Neural cell (in vitro differentiated cells): ENCODE measurements around the gene CNNM1. TPM values are rescaled to one million over a fixed set of nuclear protein-coding genes. Genes with fewer than 3 reads are reported as not detected.

Experiments
- H2AFZ ChIP-seq: fragments of 200-600, 300-800 bp; sonication (generic), shearing (Covaris generic); 2 replicates; pipeline ENCODE4 v1.6.0; 2014; ENCODE audit warnings: low read depth, mild to moderate bottlenecking, antibody characterized with exemption, low read length, moderate library complexity
- H3F3A ChIP-seq: fragments of 200-600 bp; shearing (Covaris generic); 2 replicates; pipeline ENCODE4 v1.6.1; 2016; ENCODE audit warnings: mild to moderate bottlenecking, moderate library complexity, mixed read lengths, antibody characterized with exemption, low read length; ENCODE audit not compliant: insufficient read depth, poor library complexity, severe bottlenecking
- H3K27ac ChIP-seq: fragments of 200-600, 300-800 bp; sonication (generic), shearing (Covaris generic); 2 replicates; pipeline ENCODE4 v1.5.1; 2014; ENCODE audit warnings: mild to moderate bottlenecking, low read length, moderate library complexity
- H3K27me3 ChIP-seq: fragments of 300-800, 200-600 bp; sonication (generic), shearing (Covaris generic); 2 replicates; pipeline ENCODE4 v1.6.0; 2014; ENCODE audit warnings: mild to moderate bottlenecking, low read depth, low read length, moderate library complexity; ENCODE audit not compliant: insufficient read depth
- H3K36me3 ChIP-seq: fragments of 300-800, 200-600 bp; sonication (generic), shearing (Covaris generic); 2 replicates; pipeline ENCODE4 v1.5.1; 2014; ENCODE audit warnings: mild to moderate bottlenecking, antibody characterized with exemption, low read length, moderate library complexity; ENCODE audit not compliant: insufficient read depth
- H3K4me2 ChIP-seq: fragments of 300-800, 200-600 bp; sonication (generic), shearing (Covaris generic); 2 replicates; pipeline ENCODE4 v1.6.0; 2014; ENCODE audit warnings: mild to moderate bottlenecking, low read length
- H3K4me3 ChIP-seq: fragments of 300-800, 200-600 bp; sonication (generic), shearing (Covaris generic); 2 replicates; pipeline ENCODE4 v1.5.1; 2014; ENCODE audit warnings: mild to moderate bottlenecking, low read length, moderate library complexity
- H3K79me2 ChIP-seq: fragments of 200-600 bp; shearing (Covaris generic); replicated peaks from 2 replicates; pipeline ENCODE4 v1.6.0; 2014; ENCODE audit warnings: mild to moderate bottlenecking, low read length, moderate library complexity; ENCODE audit not compliant: insufficient read depth
- H3K9ac ChIP-seq: fragments of 300-800, 200-600 bp; sonication (generic), shearing (Covaris generic); 2 replicates; pipeline ENCODE4 v1.6.1; 2016; ENCODE audit warnings: mild to moderate bottlenecking, low read length, mixed read lengths
- H3K9me2 ChIP-seq: fragments of 200-600 bp; shearing (Covaris generic); 2 replicates; pipeline ENCODE4 v1.6.1; 2016; ENCODE audit warnings: mild to moderate bottlenecking, low read length, mixed read lengths; ENCODE audit not compliant: insufficient read depth
- H3K9me3 ChIP-seq: fragments of 200-600, 300-800 bp; sonication (generic), shearing (Covaris generic); 2 replicates; pipeline ENCODE4 v1.6.1; 2016; ENCODE audit warnings: mild to moderate bottlenecking, mixed run types, low read length, moderate library complexity, mixed read lengths
- H4K20me1 ChIP-seq: fragments of 200-600 bp; shearing (Covaris generic); 2 replicates; pipeline ENCODE4 v1.6.1; 2016; ENCODE audit warnings: mild to moderate bottlenecking, mixed run types; ENCODE audit not compliant: insufficient read depth
- EP300 ChIP-seq: fragments of 450-650 bp; conservative IDR thresholded peaks from 2 replicates; pipeline ENCODE4 v1.6.1; 2014; ENCODE audit warnings: antibody characterized with exemption, mild to moderate bottlenecking, moderate library complexity; ENCODE audit not compliant: poor library complexity, severe bottlenecking
- EZH2 ChIP-seq: fragments of 200-600, 300-800 bp; shearing (Covaris generic), sonication (generic); IDR thresholded peaks from 2 replicates; pipeline ENCODE4 v1.6.1; 2014; ENCODE audit warnings: antibody characterized with exemption, low read length, borderline replicate concordance, mild to moderate bottlenecking; ENCODE audit not compliant: insufficient read depth, poor library complexity, severe bottlenecking
- MXI1 ChIP-seq: fragments of 450-650 bp; conservative IDR thresholded peaks from 2 replicates; pipeline ENCODE4 v1.6.1; 2014; ENCODE audit warnings: antibody characterized with exemption, mild to moderate bottlenecking; ENCODE audit not compliant: poor library complexity, severe bottlenecking
- POLR2AphosphoS5 ChIP-seq: IDR thresholded peaks from 2 replicates; pipeline ENCODE4 v1.6.1; 2012
- RAD21 ChIP-seq: fragments of 450-650 bp; conservative IDR thresholded peaks from 2 replicates; pipeline ENCODE4 v1.6.1; 2014; ENCODE audit warnings: antibody characterized with exemption, mild to moderate bottlenecking, moderate library complexity
- SMC3 ChIP-seq: fragments of 450-650 bp; conservative IDR thresholded peaks from 2 replicates; pipeline ENCODE4 v1.6.1; 2014; ENCODE audit warnings: antibody characterized with exemption, mild to moderate bottlenecking, moderate library complexity; ENCODE audit not compliant: poor library complexity
- TAF1 ChIP-seq: IDR thresholded peaks from 2 replicates; pipeline ENCODE4 v1.6.1; 2012; ENCODE audit warnings: low read depth
- polyA plus RNA-seq: library from polyadenylated mRNA; depleted of rRNA; stranded (reverse); fragments of >200 nt; gene quantifications from 2 replicates; pipeline ENCODE4 v1.2.3, GENCODE V29; 2014
- TF ChIP-seq, protein P1 (sequence below): fragments of 450-650 bp; IDR thresholded peaks from 2 replicates; pipeline ENCODE4 v1.5.1; 2014; ENCODE audit warnings: antibody characterized with exemption, mild to moderate bottlenecking, moderate library complexity; ENCODE audit not compliant: poor library complexity, severe bottlenecking
- TF ChIP-seq, protein P2 (sequence below): IDR thresholded peaks from 2 replicates; pipeline ENCODE4 v1.6.1; 2012; ENCODE audit warnings: borderline replicate concordance

The CNNM1 gene
- polyA plus RNA-seq, 1 donor from 2014 or later: 1.5 TPM

- Histone ChIP-seq H3K27me3 (no peaks in the 10 kb centered on the region), H3K9me2 (no peaks in the 10 kb centered on the region)
- no peak for TF ChIP-seq MXI1
- TF ChIP-seq, protein P1, sequence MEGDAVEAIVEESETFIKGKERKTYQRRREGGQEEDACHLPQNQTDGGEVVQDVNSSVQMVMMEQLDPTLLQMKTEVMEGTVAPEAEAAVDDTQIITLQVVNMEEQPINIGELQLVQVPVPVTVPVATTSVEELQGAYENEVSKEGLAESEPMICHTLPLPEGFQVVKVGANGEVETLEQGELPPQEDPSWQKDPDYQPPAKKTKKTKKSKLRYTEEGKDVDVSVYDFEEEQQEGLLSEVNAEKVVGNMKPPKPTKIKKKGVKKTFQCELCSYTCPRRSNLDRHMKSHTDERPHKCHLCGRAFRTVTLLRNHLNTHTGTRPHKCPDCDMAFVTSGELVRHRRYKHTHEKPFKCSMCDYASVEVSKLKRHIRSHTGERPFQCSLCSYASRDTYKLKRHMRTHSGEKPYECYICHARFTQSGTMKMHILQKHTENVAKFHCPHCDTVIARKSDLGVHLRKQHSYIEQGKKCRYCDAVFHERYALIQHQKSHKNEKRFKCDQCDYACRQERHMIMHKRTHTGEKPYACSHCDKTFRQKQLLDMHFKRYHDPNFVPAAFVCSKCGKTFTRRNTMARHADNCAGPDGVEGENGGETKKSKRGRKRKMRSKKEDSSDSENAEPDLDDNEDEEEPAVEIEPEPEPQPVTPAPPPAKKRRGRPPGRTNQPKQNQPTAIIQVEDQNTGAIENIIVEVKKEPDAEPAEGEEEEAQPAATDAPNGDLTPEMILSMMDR: no peak
- TF ChIP-seq RAD21: no peak
- TF ChIP-seq, protein P2, sequence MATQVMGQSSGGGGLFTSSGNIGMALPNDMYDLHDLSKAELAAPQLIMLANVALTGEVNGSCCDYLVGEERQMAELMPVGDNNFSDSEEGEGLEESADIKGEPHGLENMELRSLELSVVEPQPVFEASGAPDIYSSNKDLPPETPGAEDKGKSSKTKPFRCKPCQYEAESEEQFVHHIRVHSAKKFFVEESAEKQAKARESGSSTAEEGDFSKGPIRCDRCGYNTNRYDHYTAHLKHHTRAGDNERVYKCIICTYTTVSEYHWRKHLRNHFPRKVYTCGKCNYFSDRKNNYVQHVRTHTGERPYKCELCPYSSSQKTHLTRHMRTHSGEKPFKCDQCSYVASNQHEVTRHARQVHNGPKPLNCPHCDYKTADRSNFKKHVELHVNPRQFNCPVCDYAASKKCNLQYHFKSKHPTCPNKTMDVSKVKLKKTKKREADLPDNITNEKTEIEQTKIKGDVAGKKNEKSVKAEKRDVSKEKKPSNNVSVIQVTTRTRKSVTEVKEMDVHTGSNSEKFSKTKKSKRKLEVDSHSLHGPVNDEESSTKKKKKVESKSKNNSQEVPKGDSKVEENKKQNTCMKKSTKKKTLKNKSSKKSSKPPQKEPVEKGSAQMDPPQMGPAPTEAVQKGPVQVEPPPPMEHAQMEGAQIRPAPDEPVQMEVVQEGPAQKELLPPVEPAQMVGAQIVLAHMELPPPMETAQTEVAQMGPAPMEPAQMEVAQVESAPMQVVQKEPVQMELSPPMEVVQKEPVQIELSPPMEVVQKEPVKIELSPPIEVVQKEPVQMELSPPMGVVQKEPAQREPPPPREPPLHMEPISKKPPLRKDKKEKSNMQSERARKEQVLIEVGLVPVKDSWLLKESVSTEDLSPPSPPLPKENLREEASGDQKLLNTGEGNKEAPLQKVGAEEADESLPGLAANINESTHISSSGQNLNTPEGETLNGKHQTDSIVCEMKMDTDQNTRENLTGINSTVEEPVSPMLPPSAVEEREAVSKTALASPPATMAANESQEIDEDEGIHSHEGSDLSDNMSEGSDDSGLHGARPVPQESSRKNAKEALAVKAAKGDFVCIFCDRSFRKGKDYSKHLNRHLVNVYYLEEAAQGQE: no peak
- TF ChIP-seq EP300: no peak
- no peak for TF ChIP-seq TAF1
- no peak for TF ChIP-seq SMC3
Measured at GRCh38 chr10:99285881-99286280, 43.3 kb upstream of the CNNM1 start.

GRCh38 chr10:99290306-99290705, 38.9 kb upstream of the CNNM1 start:
- no peak overlapping the region for H3K4me3 ChIP-seq
- TF ChIP-seq, protein P2: no peak
- TF ChIP-seq SMC3: no peak
- no peak for TF ChIP-seq RAD21
- TF ChIP-seq EP300: no peak
- TF ChIP-seq EZH2: no peak
- TF ChIP-seq, protein P1: no peak
- no peak for TF ChIP-seq MXI1
- no peak for TF ChIP-seq POLR2AphosphoS5
- TF ChIP-seq TAF1: no peak

More at GRCh38 chr10:99285881-99286280, 43.3 kb upstream of the CNNM1 start:
- H2AFZ ChIP-seq: no peak overlapping the region
- no peak overlapping the region for H3K4me3 ChIP-seq
- H3F3A ChIP-seq: no peaks in the 10 kb centered on the region
- H3K4me2 ChIP-seq: no peak overlapping the region
- H3K27ac ChIP-seq: no peak overlapping the region
- no peak overlapping the region for H3K9ac ChIP-seq
- no peaks in the 10 kb centered on the region for H3K79me2 ChIP-seq
- no peaks in the 10 kb centered on the region for H4K20me1 ChIP-seq
- no peaks in the 10 kb centered on the region for H3K36me3 ChIP-seq
- no peaks in the 10 kb centered on the region for H3K9me3 ChIP-seq

More at GRCh38 chr10:99290306-99290705, 38.9 kb upstream of the CNNM1 start:
- H3K9me2 ChIP-seq: no peaks in the 10 kb centered on the region
- no peak overlapping the region for H3K4me2 ChIP-seq
- H3K27me3 ChIP-seq: no peaks in the 10 kb centered on the region
- H3K79me2 ChIP-seq: no peaks in the 10 kb centered on the region
- H2AFZ ChIP-seq: no peak overlapping the region
- no peaks in the 10 kb centered on the region for H4K20me1 ChIP-seq
- H3K36me3 ChIP-seq: no peaks in the 10 kb centered on the region
- no peaks in the 10 kb centered on the region for H3F3A ChIP-seq
- H3K9me3 ChIP-seq: no peaks in the 10 kb centered on the region
- H3K27ac ChIP-seq: no peak overlapping the region
- no peak overlapping the region for H3K9ac ChIP-seq
